ENCODE data around the gene TMC7. TPM values are rescaled to one million over a fixed set of nuclear protein-coding genes. Genes with fewer than 3 reads are reported as not detected.

The TMC7 gene
- total RNA-seq, 1 donor from 2014 or later, result 1.4 TPM

- no peaks in the 10 kb centered on the region for H3K4me1 Mint-ChIP-seq (ENCODE audit: unreplicated experiment)
- peaks cover 11% of the 10 kb centered on the region for H3K36me3 Mint-ChIP-seq
- H3K27ac Mint-ChIP-seq, result no peak overlapping the region
- H3K27me3 Mint-ChIP-seq, result no peaks in the 10 kb centered on the region
- TF ChIP-seq CTCF (conservative IDR thresholded peaks at IDR 0.05), result no peak
- H3K4me3 Mint-ChIP-seq, result no peak overlapping the region
- no peak for DNase-seq (ENCODE audit: extremely low spot score, unreplicated experiment)
- no peaks in the 10 kb centered on the region for H3K9me3 Mint-ChIP-seq
Observed at GRCh38 chr16:19073344-19073743, 89.6 kb downstream of the TMC7 start.

DNA sequence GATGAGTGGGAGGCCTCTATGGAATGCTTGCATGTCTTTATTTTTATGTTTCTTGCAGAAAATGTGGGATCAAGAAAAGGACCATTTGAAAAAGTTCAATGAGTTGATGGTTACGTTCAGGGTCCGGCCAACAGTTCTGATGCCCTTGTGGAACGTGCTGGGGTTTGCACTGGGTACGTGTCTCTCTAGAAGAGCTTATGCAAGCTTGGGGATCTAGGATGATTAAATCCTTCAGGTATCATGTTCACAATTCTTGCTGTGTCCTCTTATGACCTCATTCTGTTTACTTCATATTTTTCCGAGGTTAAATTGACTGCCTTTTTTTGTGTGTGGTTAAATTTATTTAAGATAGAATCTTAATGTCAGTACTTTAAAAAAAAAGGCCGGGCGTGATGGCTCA lies 90.1 kb downstream of the TMC7 start:
- H3K27ac Mint-ChIP-seq, result no peak overlapping the region
- no peaks in the 10 kb centered on the region for H3K27me3 Mint-ChIP-seq
- TF ChIP-seq CTCF (conservative IDR thresholded peaks at IDR 0.05), result no peak
- H3K4me3 Mint-ChIP-seq, result no peak overlapping the region
- no peak for DNase-seq (ENCODE audit: extremely low spot score, unreplicated experiment)
- no peaks in the 10 kb centered on the region for H3K9me3 Mint-ChIP-seq
- H3K4me1 Mint-ChIP-seq (ENCODE audit: unreplicated experiment), result no peaks in the 10 kb centered on the region
- peaks cover 14% of the 10 kb centered on the region for H3K36me3 Mint-ChIP-seq

DNA sequence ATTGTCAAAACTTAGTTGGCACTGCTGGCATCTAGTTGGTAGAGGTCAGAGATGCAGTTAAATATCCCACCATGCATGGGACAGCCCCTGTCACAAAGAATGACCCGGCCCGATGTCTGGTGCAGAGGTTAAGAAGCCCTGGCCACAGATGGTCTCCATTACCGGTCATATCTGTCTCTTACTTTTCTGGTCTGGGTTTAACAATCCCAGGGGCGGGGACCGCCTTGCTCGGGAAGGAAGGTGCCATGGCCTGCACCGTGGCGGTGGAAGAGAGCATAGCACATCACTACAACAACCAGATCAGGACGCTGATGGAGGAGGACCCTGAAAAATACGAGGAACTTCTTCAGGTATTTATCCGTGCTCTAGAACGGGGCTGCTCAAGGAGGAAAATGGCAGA lies 91.8 kb downstream of the TMC7 start:
- no peaks in the 10 kb centered on the region for H3K9me3 Mint-ChIP-seq
- no peak for TF ChIP-seq CTCF (conservative IDR thresholded peaks at IDR 0.05)

GRCh38 chr16:19077879-19078278 lies 94.1 kb downstream of the TMC7 start:
- Mint-ChIP-seq H3K9me3 (no peaks in the 10 kb centered on the region), H3K27me3 (no peaks in the 10 kb centered on the region), H3K27ac (no peak overlapping the region), H3K4me1 (ENCODE audit: unreplicated experiment) (no peaks in the 10 kb centered on the region), H3K4me3 (no peak overlapping the region), H3K36me3 (peaks cover 14% of the 10 kb centered on the region)
- DNase-seq (ENCODE audit: extremely low spot score, unreplicated experiment), result no peak
- no peak for TF ChIP-seq CTCF (conservative IDR thresholded peaks at IDR 0.05)

More for the DNA sequence above, 91.8 kb downstream of the TMC7 start:
- Mint-ChIP-seq H3K4me1 (ENCODE audit: unreplicated experiment) (no peaks in the 10 kb centered on the region), H3K36me3 (peaks cover 19% of the 10 kb centered on the region), H3K4me3 (no peak overlapping the region), H3K27ac (no peak overlapping the region), H3K27me3 (no peaks in the 10 kb centered on the region)
- DNase-seq (ENCODE audit: extremely low spot score, unreplicated experiment), result no peak

DNA sequence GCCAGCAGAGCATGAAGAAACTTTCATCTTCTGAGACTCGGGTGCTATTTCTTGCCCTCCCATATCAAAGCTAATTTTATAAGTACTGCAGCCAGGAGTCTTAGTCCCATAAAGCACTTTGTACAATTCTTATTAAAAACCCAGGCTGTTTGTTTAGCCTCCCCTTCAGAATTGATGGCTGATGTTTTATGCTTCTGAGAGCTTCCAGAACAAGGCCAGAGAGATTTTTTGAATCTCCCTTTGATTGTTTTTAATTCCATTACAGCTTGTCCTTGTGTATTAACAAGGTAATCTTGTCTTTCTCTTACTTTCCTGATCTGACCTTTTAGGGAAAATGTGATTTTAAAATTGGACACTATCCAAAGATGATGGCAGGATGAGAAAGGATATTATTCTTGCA lies 99.9 kb downstream of the TMC7 start:
- H3K36me3 Mint-ChIP-seq, result peaks cover 15% of the 10 kb centered on the region
- H3K4me1 Mint-ChIP-seq (ENCODE audit: unreplicated experiment), result peaks cover 4% of the 10 kb centered on the region
- DNase-seq (ENCODE audit: extremely low spot score, unreplicated experiment), result no peak
- no peak overlapping the region for H3K4me3 Mint-ChIP-seq
- no peak for TF ChIP-seq CTCF (conservative IDR thresholded peaks at IDR 0.05)
- H3K27ac Mint-ChIP-seq, result no peak overlapping the region
- H3K27me3 Mint-ChIP-seq, result peaks cover 5% of the 10 kb centered on the region
- no peaks in the 10 kb centered on the region for H3K9me3 Mint-ChIP-seq

- H3K27ac Mint-ChIP-seq, result no peak overlapping the region
- TF ChIP-seq CTCF (conservative IDR thresholded peaks at IDR 0.05), result no peak
- DNase-seq (ENCODE audit: extremely low spot score, unreplicated experiment), result no peak
- no peaks in the 10 kb centered on the region for H3K9me3 Mint-ChIP-seq
- peaks cover 4% of the 10 kb centered on the region for H3K4me1 Mint-ChIP-seq (ENCODE audit: unreplicated experiment)
- H3K36me3 Mint-ChIP-seq, result peaks cover 13% of the 10 kb centered on the region
- H3K27me3 Mint-ChIP-seq, result peaks cover 5% of the 10 kb centered on the region
- H3K4me3 Mint-ChIP-seq, result no peak overlapping the region
Observed at GRCh38 chr16:19084139-19084538, 100.4 kb downstream of the TMC7 start.
